Activated T-helper 17 cell treated with anti-CD3 and anti-CD28 coated beads, Interleukin-2, amount 50 U/mL, for 72 hours (primary cell): ENCODE results near the gene NCBP2. TPM values are rescaled to one million over a fixed set of nuclear protein-coding genes. Genes with fewer than 3 reads are reported as not detected.

Experiments
- ATAC-seq: fragments of 150-1000 bp; cut with Tn5 transposase; replicated peaks from 2 replicates; pipeline ENCODE4 v1.10.0; 2021; ENCODE audit warnings: mild to moderate bottlenecking, moderate library complexity
- H3K27ac Mint-ChIP-seq: one replicate; pipeline ENCODE4 v1.8.0; 2022; ENCODE audit warnings: mixed read lengths
- H3K27me3 Mint-ChIP-seq: one replicate; pipeline ENCODE4 v1.8.0; 2022; ENCODE audit warnings: mixed read lengths
- H3K36me3 Mint-ChIP-seq: one replicate; pipeline ENCODE4 v1.8.0; 2022; ENCODE audit warnings: low read depth, mild to moderate bottlenecking, mixed read lengths
- H3K4me1 Mint-ChIP-seq: one replicate; pipeline ENCODE4 v1.8.0; 2022; ENCODE audit warnings: mixed read lengths
- H3K4me3 Mint-ChIP-seq: one replicate; pipeline ENCODE4 v1.8.0; 2022; ENCODE audit warnings: mild to moderate bottlenecking, mixed read lengths
- H3K9me3 Mint-ChIP-seq: one replicate; pipeline ENCODE4 v1.8.0; 2022; ENCODE audit warnings: mixed read lengths
- total RNA-seq, 2 donors: library from RNA; stranded (reverse); gene quantifications; one replicate each; pipeline ENCODE4 v1.2.3, GENCODE V29; 2022

Gene NCBP2
- total RNA-seq, 2 donors from 2014 or later, result 68.1 to 89.0 TPM

GRCh38 chr3:196894557-196895295, 47.6 kb downstream of the NCBP2 start:
- no peak overlapping the region for H3K27ac Mint-ChIP-seq
- no peaks in the 10 kb centered on the region for H3K27me3 Mint-ChIP-seq
- peaks cover 6% of the 10 kb centered on the region for H3K4me1 Mint-ChIP-seq
- peaks cover 44% of the 10 kb centered on the region for H3K36me3 Mint-ChIP-seq
- H3K4me3 Mint-ChIP-seq, result no peak overlapping the region
- no peaks in the 10 kb centered on the region for H3K9me3 Mint-ChIP-seq
- no peak for ATAC-seq

- Mint-ChIP-seq H3K27me3 (no peaks in the 10 kb centered on the region), H3K4me1 (peaks cover 7% of the 10 kb centered on the region), H3K4me3 (no peak overlapping the region), H3K36me3 (peaks cover 56% of the 10 kb centered on the region), H3K9me3 (no peaks in the 10 kb centered on the region), H3K27ac (peak overlapping the region; percentile 10)
- no peak for ATAC-seq
These were observed 52.3 kb downstream of the NCBP2 start for GRCh38 chr3:196889844-196890708.

GRCh38 chr3:196886144-196886543, 56.2 kb downstream of the NCBP2 start:
- Mint-ChIP-seq H3K36me3 (peaks cover 59% of the 10 kb centered on the region), H3K4me1 (peaks cover 17% of the 10 kb centered on the region), H3K9me3 (no peaks in the 10 kb centered on the region), H3K27ac (peak overlapping the region; percentile 46), H3K4me3 (peak overlapping the region; percentile 6), H3K27me3 (no peaks in the 10 kb centered on the region)
- ATAC-seq, result peak; percentile 85

Other genes starting within 250 kb of the NCBP2 start
- gene CEP19, start 230.3 kb downstream of the NCBP2 start, total RNA-seq, result 1 to 10 TPM; 3.7 to 4.5 TPM
- gene PIGX, start 230.2 kb downstream of the NCBP2 start, total RNA-seq, result 10 to 100 TPM; 38.6 to 52.8 TPM
- 100 to 1,000 TPM in 1 of 2 donors, 10 to 100 TPM in 1; 94.8 to 108 TPM for gene PAK2, start 202.7 kb downstream of the NCBP2 start, total RNA-seq
- 10 to 100 TPM; 29.5 to 37.2 TPM for gene SENP5, start 74.6 kb downstream of the NCBP2 start, total RNA-seq
- under 1 TPM; 0.78 to 0.82 TPM for gene PIGZ, start 26.3 kb upstream of the NCBP2 start, total RNA-seq
- 1 to 10 TPM; 6.0 to 9.7 TPM for gene MELTF, start 87.3 kb upstream of the NCBP2 start, total RNA-seq